Fibroblast of the aortic adventitia (primary cell): Measurements from ENCODE around the gene SLC4A8. TPM values are rescaled to one million over a fixed set of nuclear protein-coding genes. Genes with fewer than 3 reads are reported as not detected.

ENCODE experiments used
- DNase-seq: peaks from one replicate; pipeline ENCODE4 v3.0.0-alpha.2; 2010; ENCODE audit warnings: low read depth
- H3K4me3 ChIP-seq: 2 replicates; pipeline ENCODE4 v1.5.1; 2011; ENCODE audit warnings: low read depth, mild to moderate bottlenecking, control low read depth, low read length, moderate library complexity
- total RNA-seq: library from RNA; depleted of rRNA; stranded (reverse); fragments of >200 nt; gene quantifications from 2 replicates; pipeline ENCODE4 v1.2.3, GENCODE V29; 2012; ENCODE audit warnings: low replicate concordance
- TF ChIP-seq, protein P1 (sequence below): IDR thresholded peaks from 2 replicates; pipeline ENCODE4 v1.5.1; 2011; ENCODE audit warnings: mild to moderate bottlenecking, low read length, control low read depth, inconsistent platforms; ENCODE audit not compliant: insufficient read depth

SLC4A8 gene
- total RNA-seq, 1 donor: 8.4 TPM

DNA sequence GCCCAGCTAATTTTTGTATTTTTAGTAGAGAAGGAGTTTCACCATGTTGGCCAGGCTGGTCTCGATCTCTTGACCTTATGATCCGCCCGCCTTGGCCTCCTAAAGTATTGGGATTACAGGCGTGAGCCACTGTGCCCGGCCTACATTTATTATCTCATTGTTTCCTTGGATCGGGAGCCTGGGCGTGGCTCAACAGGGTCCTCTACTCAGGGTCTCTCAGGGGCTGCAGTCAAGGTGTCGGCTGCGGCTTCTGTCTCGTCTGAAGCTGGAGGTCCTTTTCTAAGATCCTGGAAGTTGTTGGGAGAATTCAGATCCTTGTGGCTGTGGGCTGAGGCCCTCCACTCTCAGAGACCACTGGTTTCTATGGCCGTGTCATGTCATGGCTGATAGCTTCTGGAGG lies 100.9 kb downstream of the SLC4A8 start:
- TF ChIP-seq, protein P1, sequence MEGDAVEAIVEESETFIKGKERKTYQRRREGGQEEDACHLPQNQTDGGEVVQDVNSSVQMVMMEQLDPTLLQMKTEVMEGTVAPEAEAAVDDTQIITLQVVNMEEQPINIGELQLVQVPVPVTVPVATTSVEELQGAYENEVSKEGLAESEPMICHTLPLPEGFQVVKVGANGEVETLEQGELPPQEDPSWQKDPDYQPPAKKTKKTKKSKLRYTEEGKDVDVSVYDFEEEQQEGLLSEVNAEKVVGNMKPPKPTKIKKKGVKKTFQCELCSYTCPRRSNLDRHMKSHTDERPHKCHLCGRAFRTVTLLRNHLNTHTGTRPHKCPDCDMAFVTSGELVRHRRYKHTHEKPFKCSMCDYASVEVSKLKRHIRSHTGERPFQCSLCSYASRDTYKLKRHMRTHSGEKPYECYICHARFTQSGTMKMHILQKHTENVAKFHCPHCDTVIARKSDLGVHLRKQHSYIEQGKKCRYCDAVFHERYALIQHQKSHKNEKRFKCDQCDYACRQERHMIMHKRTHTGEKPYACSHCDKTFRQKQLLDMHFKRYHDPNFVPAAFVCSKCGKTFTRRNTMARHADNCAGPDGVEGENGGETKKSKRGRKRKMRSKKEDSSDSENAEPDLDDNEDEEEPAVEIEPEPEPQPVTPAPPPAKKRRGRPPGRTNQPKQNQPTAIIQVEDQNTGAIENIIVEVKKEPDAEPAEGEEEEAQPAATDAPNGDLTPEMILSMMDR: no peak
- no peak overlapping the region for H3K4me3 ChIP-seq
- DNase-seq: no peak

- no peak for DNase-seq
- TF ChIP-seq, protein P1: no peak
- no peak overlapping the region for H3K4me3 ChIP-seq
Measured at GRCh38 chr12:51527966-51528365, 103.3 kb downstream of the SLC4A8 start.

DNA sequence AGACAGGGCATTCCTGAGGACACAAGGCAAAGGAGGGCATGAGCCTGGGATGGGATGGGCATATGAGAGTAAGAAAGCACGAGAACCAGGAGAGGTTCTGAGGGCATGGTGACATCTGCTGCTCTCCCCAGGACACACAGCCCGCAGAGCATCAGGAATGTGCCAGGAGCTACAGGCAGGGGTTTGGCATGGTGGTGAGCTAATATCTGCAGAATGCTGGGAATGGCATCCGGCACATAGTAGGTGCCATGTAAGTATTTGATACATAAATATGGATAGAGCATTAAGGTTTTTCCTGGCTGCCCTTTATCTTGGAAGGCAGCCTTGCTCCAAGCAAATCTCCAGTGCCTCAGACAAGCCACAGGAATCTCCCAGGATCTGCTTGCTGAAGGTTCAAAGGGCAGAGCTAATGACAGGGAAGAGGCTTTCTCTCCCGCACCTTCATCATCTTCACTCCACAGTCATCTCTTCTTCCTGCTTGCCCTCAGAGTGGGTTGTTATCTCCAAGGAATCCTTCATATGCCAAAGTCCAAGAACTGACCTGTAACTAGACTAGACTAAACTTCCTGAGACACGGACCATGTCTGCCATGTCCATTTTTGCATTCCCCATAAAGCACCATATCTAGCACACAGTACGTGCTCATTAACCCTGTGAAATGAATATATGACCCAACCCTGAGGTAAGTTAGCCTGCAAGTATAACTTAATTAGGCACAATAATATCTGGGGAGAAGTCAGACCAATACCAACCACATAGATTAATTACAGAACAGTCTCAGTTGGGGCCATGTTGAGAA lies 104.4 kb downstream of the SLC4A8 start:
- no peak for DNase-seq
- TF ChIP-seq, protein P1: no peak
- no peak overlapping the region for H3K4me3 ChIP-seq

DNA sequence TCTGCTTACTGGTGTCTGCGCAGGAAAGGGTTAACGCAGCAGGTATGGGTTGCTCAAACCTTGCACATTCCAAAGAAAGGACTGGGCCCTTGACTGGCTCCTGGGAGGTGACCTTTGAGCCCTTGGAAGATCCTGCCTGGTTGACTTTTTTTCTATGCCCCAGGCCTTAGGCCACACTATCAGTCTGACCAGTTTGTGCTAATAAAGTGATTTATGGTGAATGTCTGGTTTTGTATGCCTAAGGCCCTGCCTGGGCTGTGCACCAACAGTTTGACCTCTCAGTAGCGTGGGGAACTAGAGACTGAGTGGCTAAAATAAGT lies 105.0 kb downstream of the SLC4A8 start:
- no peak for DNase-seq
- TF ChIP-seq, protein P1: no peak
- no peak overlapping the region for H3K4me3 ChIP-seq

- H3K4me3 ChIP-seq: no peak overlapping the region
- DNase-seq: no peak
- TF ChIP-seq, protein P1: no peak
Measured at GRCh38 chr12:51530208-51530607, 105.6 kb downstream of the SLC4A8 start.

DNA sequence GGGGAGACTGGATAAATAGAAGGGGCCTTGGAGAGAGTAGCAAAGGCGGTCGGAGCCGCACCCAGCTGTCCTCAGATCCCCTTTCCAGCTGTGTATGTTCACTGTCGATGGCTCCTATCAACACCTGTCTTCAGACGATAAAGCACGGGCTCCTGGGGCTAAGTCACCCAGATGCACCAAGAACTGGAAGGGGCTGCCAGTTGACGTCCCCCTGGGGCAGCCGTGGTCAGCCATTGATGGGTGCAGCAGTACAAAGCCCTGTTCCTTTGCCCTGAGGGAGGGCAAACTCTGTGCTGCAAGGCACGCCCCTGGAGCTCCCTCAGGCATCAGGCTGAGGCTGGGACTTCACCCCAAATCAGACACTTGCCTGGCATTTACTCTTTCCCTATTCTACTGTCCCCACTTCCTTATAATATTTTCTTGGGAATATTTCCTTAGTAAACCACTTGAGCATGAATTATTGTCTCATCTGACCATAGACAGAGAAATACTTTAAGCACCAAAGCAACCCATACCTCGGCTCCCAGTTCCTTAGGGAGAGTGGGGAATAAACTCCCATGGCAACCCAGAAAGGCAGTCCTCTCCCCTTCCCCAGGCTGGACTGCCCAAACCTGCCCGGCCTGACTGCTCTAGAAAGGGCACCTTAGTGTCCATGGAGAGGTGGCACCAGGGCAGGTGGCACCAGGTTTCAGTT lies 106.8 kb downstream of the SLC4A8 start:
- DNase-seq: no peak
- TF ChIP-seq, protein P1: no peak
- no peak overlapping the region for H3K4me3 ChIP-seq
